DOHH2 (cell line): ENCODE measurements around the gene CTSE.

Experiments
- H3F3A ChIP-seq: fragments of 200-600 bp; sonication (generic), shearing (Covaris generic); 2 replicates; pipeline ENCODE4 v1.6.0; 2016; ENCODE audit warnings: antibody characterized with exemption, mild to moderate bottlenecking; ENCODE audit not compliant: control insufficient read depth, insufficient read depth
- H3K27ac ChIP-seq: fragments of 200-600 bp; sonication (generic); 2 replicates; pipeline ENCODE4 v1.5.1; 2014; ENCODE audit warnings: low read depth, mild to moderate bottlenecking, low read length, moderate library complexity
- H3K27me3 ChIP-seq: fragments of 200-600 bp; sonication (generic); 2 replicates; pipeline ENCODE4 v1.6.1; 2014; ENCODE audit warnings: mild to moderate bottlenecking, low read length, mixed read lengths; ENCODE audit not compliant: control insufficient read depth
- H3K36me3 ChIP-seq: fragments of 200-600 bp; sonication (generic); 2 replicates; pipeline ENCODE4 v1.6.1; 2014; ENCODE audit warnings: mild to moderate bottlenecking, low read length, moderate library complexity, mixed read lengths; ENCODE audit not compliant: control insufficient read depth
- H3K4me1 ChIP-seq: fragments of 200-600 bp; sonication (generic); 2 replicates; pipeline ENCODE4 v1.6.1; 2014; ENCODE audit warnings: mild to moderate bottlenecking, low read length, mixed read lengths; ENCODE audit not compliant: control insufficient read depth
- H3K4me2 ChIP-seq: fragments of 200-600 bp; sonication (generic); 2 replicates; pipeline ENCODE4 v1.6.0; 2014; ENCODE audit warnings: mild to moderate bottlenecking, low read length, moderate library complexity
- H3K4me3 ChIP-seq: fragments of 200-600 bp; sonication (generic); 2 replicates; pipeline ENCODE4 v1.5.1; 2014; ENCODE audit warnings: mild to moderate bottlenecking, low read length, mixed read lengths
- H3K79me2 ChIP-seq: fragments of 200-600 bp; sonication (generic); 2 replicates; pipeline ENCODE4 v1.6.1; 2014; ENCODE audit warnings: mild to moderate bottlenecking, low read length, mixed read lengths; ENCODE audit not compliant: control insufficient read depth
- H3K9me2 ChIP-seq: fragments of 200-600 bp; sonication (generic); replicated peaks from 2 replicates; pipeline ENCODE4 v1.6.1; 2014; ENCODE audit warnings: mild to moderate bottlenecking, low read length, mixed read lengths; ENCODE audit not compliant: control insufficient read depth
- H3K9me3 ChIP-seq: fragments of 200-600 bp; sonication (generic); 2 replicates; pipeline ENCODE4 v1.6.1; 2014; ENCODE audit warnings: antibody characterized with exemption, low read length, mixed read lengths; ENCODE audit not compliant: control insufficient read depth, insufficient read depth
- H4K20me1 ChIP-seq: fragments of 200-600 bp; sonication (generic); 2 replicates; pipeline ENCODE4 v1.6.0; 2014; ENCODE audit warnings: low read depth, mild to moderate bottlenecking, antibody characterized with exemption, low read length, moderate library complexity; ENCODE audit not compliant: control insufficient read depth, insufficient read depth
- EZH2phosphoT487 ChIP-seq: fragments of 200-600 bp; sonication (generic); IDR thresholded peaks from 2 replicates; pipeline ENCODE4 v1.6.1; 2017; ENCODE audit warnings: borderline replicate concordance, mild to moderate bottlenecking, antibody characterized with exemption, low read length, moderate library complexity, mixed read lengths
- TF ChIP-seq, protein P1 (sequence below): fragments of 200-600 bp; sonication (generic); IDR thresholded peaks from one replicate; pipeline ENCODE4 v1.5.1; 2014; ENCODE audit warnings: antibody characterized with exemption, mild to moderate bottlenecking, low read depth, low read length; ENCODE audit not compliant: poor library complexity, severe bottlenecking

CTSE gene

DNA sequence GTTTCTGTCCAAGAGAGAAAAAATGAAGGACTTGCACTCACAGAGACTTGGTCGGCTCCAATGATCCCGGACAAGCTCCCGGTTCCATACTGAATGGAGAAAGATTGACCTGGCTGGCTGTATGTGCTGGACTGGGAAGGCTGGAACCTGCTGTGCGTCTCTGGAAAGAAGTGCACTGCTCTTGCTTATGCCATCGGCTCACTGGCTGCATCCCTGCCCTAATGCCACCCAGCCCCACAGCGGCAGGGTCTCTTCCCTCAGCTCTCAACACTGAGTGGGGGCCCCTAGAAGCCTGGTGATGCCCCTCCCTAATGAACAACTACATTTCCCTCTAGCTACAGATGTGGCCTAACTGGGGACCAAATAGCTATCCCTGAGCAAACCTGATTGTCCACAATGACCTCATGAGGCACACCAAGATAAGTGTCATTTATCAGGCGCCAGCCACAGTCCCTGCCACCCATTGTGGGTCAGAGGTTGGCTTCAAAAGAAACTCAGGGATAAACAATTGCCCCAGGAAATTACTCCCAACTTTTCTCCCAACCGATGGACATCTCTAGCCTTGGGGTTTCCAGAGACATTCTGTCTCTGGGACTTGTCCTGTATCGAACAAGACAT lies 2.6 kb downstream of the CTSE start:
- Histone ChIP-seq H3K9me2 (no peaks in the 10 kb centered on the region), H3K79me2 (no peaks in the 10 kb centered on the region), H3K4me3 (no peak overlapping the region), H3K4me2 (no peak overlapping the region), H3K27ac (no peak overlapping the region), H3K27me3 (peaks cover 20% of the 10 kb centered on the region), H3K36me3 (no peaks in the 10 kb centered on the region), H4K20me1 (no peaks in the 10 kb centered on the region), H3K4me1 (no peaks in the 10 kb centered on the region), H3F3A (no peaks in the 10 kb centered on the region), H3K9me3 (no peaks in the 10 kb centered on the region)
- TF ChIP-seq EZH2phosphoT487 = no peak
- TF ChIP-seq, protein P1, sequence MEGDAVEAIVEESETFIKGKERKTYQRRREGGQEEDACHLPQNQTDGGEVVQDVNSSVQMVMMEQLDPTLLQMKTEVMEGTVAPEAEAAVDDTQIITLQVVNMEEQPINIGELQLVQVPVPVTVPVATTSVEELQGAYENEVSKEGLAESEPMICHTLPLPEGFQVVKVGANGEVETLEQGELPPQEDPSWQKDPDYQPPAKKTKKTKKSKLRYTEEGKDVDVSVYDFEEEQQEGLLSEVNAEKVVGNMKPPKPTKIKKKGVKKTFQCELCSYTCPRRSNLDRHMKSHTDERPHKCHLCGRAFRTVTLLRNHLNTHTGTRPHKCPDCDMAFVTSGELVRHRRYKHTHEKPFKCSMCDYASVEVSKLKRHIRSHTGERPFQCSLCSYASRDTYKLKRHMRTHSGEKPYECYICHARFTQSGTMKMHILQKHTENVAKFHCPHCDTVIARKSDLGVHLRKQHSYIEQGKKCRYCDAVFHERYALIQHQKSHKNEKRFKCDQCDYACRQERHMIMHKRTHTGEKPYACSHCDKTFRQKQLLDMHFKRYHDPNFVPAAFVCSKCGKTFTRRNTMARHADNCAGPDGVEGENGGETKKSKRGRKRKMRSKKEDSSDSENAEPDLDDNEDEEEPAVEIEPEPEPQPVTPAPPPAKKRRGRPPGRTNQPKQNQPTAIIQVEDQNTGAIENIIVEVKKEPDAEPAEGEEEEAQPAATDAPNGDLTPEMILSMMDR = no peak

GRCh38 chr1:206020393-206021007 lies 3.2 kb downstream of the CTSE start:
- no peak for TF ChIP-seq EZH2phosphoT487
- TF ChIP-seq, protein P1 = no peak
- Histone ChIP-seq H3K36me3 (no peaks in the 10 kb centered on the region), H3F3A (no peaks in the 10 kb centered on the region), H3K27ac (no peak overlapping the region), H4K20me1 (no peaks in the 10 kb centered on the region), H3K4me3 (no peak overlapping the region), H3K4me1 (no peaks in the 10 kb centered on the region), H3K27me3 (peaks cover 20% of the 10 kb centered on the region), H3K4me2 (no peak overlapping the region), H3K9me2 (no peaks in the 10 kb centered on the region), H3K9me3 (no peaks in the 10 kb centered on the region), H3K79me2 (no peaks in the 10 kb centered on the region)

- H3K4me1 ChIP-seq = peaks cover 15% of the 10 kb centered on the region
- H3F3A ChIP-seq = no peaks in the 10 kb centered on the region
- H3K9me3 ChIP-seq = no peaks in the 10 kb centered on the region
- no peak overlapping the region for H3K4me2 ChIP-seq
- no peaks in the 10 kb centered on the region for H3K79me2 ChIP-seq
- H3K36me3 ChIP-seq = no peaks in the 10 kb centered on the region
- TF ChIP-seq, protein P1 = no peak
- TF ChIP-seq EZH2phosphoT487 = no peak
- H4K20me1 ChIP-seq = no peaks in the 10 kb centered on the region
- no peaks in the 10 kb centered on the region for H3K9me2 ChIP-seq
- no peak overlapping the region for H3K4me3 ChIP-seq
- H3K27ac ChIP-seq = no peak overlapping the region
- 0 out of 2 replicates have a peak, but pooled peaks cover 6% of the 10 kb centered on the region for H3K27me3 ChIP-seq
Measured at GRCh38 chr1:206015071-206015470, 8.6 kb downstream of the CTSE start.
